ENCODE measurements around the gene USP25. TPM values are rescaled to one million over a fixed set of nuclear protein-coding genes. Genes with fewer than 3 reads are reported as not detected.

USP25 gene
- total and polyA plus RNA-seq, 2 of the 8 experiments (the other 6 are each of a cell fraction or from before 2014, with no cell fraction given) = 11.2 to 48.1 TPM

- TF ChIP-seq ASH2L (IDR thresholded peaks at IDR 0.05; ENCODE audit: low read length) (no peak), KDM4A (IDR thresholded peaks at IDR 0.05; ENCODE audit: low read depth, low read length, severe bottlenecking) (no peak), TAF7 (optimal IDR thresholded peaks at IDR 0.05; ENCODE audit: borderline replicate concordance, low read depth, low read length) (no peak), KDM1A (IDR thresholded peaks at IDR 0.05; ENCODE audit: borderline replicate concordance, low read length) (no peak), CREB1 (IDR thresholded peaks at IDR 0.05) (no peak), EGR1 (IDR thresholded peaks at IDR 0.05; ENCODE audit: borderline replicate concordance, low read depth, low read length) (no peak), POLR2AphosphoS5 (IDR thresholded peaks at IDR 0.05; ENCODE audit: low read depth, low read length) (no peak), CBX5 (IDR thresholded peaks at IDR 0.05; ENCODE audit: low read depth, low read length) (no peak), FOSL1 (IDR thresholded peaks at IDR 0.05; ENCODE audit: insufficient read depth, low read depth, low read length) (no peak), TAF1 (IDR thresholded peaks at IDR 0.05; ENCODE audit: low read depth, low read length) (no peak), GABPA (IDR thresholded peaks at IDR 0.05; ENCODE audit: borderline replicate concordance, insufficient read depth, low read length) (no peak), SRF (IDR thresholded peaks at IDR 0.05; ENCODE audit: low read depth, low read length) (no peak), CBX8 (IDR thresholded peaks at IDR 0.05; ENCODE audit: borderline replicate concordance, low read depth, low read length) (no peak), POLR2A (IDR thresholded peaks at IDR 0.05; ENCODE audit: control extremely low read depth in 1 of 2, low read depth in 2 of 2, low read length in 2 of 2) (no peak), JUND (IDR thresholded peaks at IDR 0.05; ENCODE audit: low read length) (no peak)
- Histone ChIP-seq H3K18ac (ENCODE audit: extremely low read depth, low read length) (no peak overlapping the region), H2BK5ac (ENCODE audit: low read depth, low read length) (no peak overlapping the region), H2AK5ac (ENCODE audit: low read depth, low read length) (no peak overlapping the region), H4K8ac (ENCODE audit: extremely low read depth, insufficient read depth, low read length) (no peak overlapping the region), H3K9me3 (ENCODE audit: insufficient read depth in 2 of 2, low read depth in 1 of 2, low read length in 1 of 2) (no peaks in the 10 kb centered on the region), H4K91ac (replicated peaks; ENCODE audit: insufficient read length, low read length) (no peak overlapping the region), H3K56ac (replicated peaks; ENCODE audit: insufficient read length, low read depth, low read length) (no peak overlapping the region), H2BK120ac (replicated peaks; ENCODE audit: low read depth, low read length) (no peak overlapping the region), H3K27me3 (replicated peaks in 1 of 4; ENCODE audit: control insufficient read depth in 3 of 4, extremely low read depth in 1 of 4, insufficient read depth in 3 of 4, low read length in 3 of 4) (no peaks in the 10 kb centered on the region), H2BK12ac (ENCODE audit: low read depth, low read length) (no peak overlapping the region), H3K4me3 (ENCODE audit: extremely low read depth in 1 of 4, insufficient read depth in 2 of 4, low read depth in 3 of 4, low read length in 4 of 4) (no peak overlapping the region), H3K9ac (replicated peaks in 1 of 4; ENCODE audit: extremely low read depth in 1 of 4, low read depth in 3 of 4, low read length in 3 of 4) (no peak overlapping the region), H3K4ac (replicated peaks; ENCODE audit: insufficient read length, low read depth, low read length) (no peak overlapping the region), H2BK15ac (ENCODE audit: low read length) (no peak overlapping the region), H2AFZ (ENCODE audit: low read length) (no peak overlapping the region), H2BK20ac (ENCODE audit: low read length) (no peak overlapping the region), H3K23me2 (ENCODE audit: low read depth, low read length) (no peaks in the 10 kb centered on the region), H3K79me2 (ENCODE audit: control insufficient read depth in 1 of 2, insufficient read depth in 2 of 2, low read length in 2 of 2) (peaks cover 0 to 53% of the 10 kb centered on the region in 2 experiments; a peak in 2 of 4 replicates), H3K4me1 (replicated peaks in 1 of 4; ENCODE audit: control insufficient read depth in 3 of 4, insufficient read depth in 4 of 4, low read length in 3 of 4) (peaks cover 0 to 9% (median 5%) of the 10 kb centered on the region in 4 experiments; a peak in 3 of 7 replicates), H3K79me1 (ENCODE audit: low read depth, low read length) (peaks cover 2% of the 10 kb centered on the region; the same call in 1 of the 2 replicates), H3K27ac (ENCODE audit: low read depth, low read length) (no peak overlapping the region), H3K14ac (ENCODE audit: insufficient read length) (no peak overlapping the region), H3K4me2 (ENCODE audit: insufficient read depth in 1 of 2, low read depth in 2 of 2, low read length in 2 of 2) (no peak overlapping the region), H3K23ac (ENCODE audit: insufficient read length) (no peak overlapping the region), H4K5ac (ENCODE audit: insufficient read length, low read depth, low read length) (no peak overlapping the region), H4K20me1 (replicated peaks in 1 of 2; ENCODE audit: control insufficient read depth in 1 of 2, insufficient read depth in 2 of 2, low read length in 2 of 2) (no peaks in the 10 kb centered on the region), H3K36me3 (ENCODE audit: control insufficient read depth in 2 of 4, insufficient read depth in 4 of 4, low read length in 3 of 4) (peaks cover 3 to 14% (median 8%) of the 10 kb centered on the region in 4 experiments; a peak in 7 of 8 replicates)
- DNase-seq (ENCODE audit: low read depth in 1 of 2, low spot score in 2 of 2) (no peak), FAIRE-seq (no peak)
- 74% methylated on average over 2 of the region's 2 CpGs; no CpG with 5 or more reads in 1 of the 2 experiments for WGBS, 2 experiments (ENCODE audit: extremely low coverage in 1 of 2, insufficient coverage in 1 of 2, insufficient read length in 1 of 2, insufficient replicate concordance in 2 of 2, low coverage in 1 of 2, low lambda C conversion rate in 2 of 2, missing lambda C conversion rate in 1 of 2)
- POLR2A ChIA-PET (ENCODE audit: partially characterized antibody) = interaction anchor here (1.3 kb wide), 1 partner anchor 10 kb away, joined by 3 read pairs; no protein-coding TSS in a partner anchor
- CTCF ChIA-PET (ENCODE audit: partially characterized antibody) = no interaction called here
Observed at GRCh38 chr21:15776818-15777217, 47.0 kb downstream of the USP25 start.

Data from H1 (cell line).